ENCODE results near the gene TRAF4. TPM values are rescaled to one million over a fixed set of nuclear protein-coding genes. Genes with fewer than 3 reads are reported as not detected.

TRAF4 gene
- total and polyA plus RNA-seq, 4 donors, result 33.6 to 171 (median 112) TPM

DNA sequence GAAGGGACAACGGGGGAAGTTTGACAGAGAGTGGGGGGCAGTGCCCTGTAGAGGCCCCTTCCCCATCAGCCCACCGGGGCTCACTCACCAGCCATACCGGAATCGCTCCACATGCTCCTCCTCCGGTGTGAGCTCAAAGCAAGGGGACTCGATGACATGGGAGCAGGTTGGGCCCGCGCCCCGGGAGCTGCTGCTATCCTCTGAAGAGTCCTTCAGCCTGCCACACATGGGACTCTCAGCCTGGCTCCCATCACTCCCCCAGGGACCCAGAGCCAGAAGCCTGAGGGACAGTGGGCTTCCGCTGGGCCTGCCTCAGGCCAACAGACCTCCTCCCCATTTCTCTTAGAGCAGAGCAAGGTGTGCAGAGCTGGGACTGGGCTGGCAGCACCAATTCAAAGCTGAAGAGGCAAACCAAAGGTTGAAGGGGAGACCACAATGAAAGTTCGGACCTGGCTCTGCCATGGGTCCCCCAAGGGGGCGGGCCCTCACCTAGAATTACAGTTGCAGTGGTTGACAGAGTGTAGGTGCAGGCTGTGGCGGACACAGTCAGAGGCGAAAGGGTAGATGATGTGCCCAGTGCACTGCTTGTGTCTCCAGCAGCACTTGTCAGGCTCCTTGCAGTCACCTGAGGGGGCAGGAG lies 39.5 kb upstream of the TRAF4 start:
- H3K36me3 ChIP-seq (ENCODE audit: control insufficient read depth, insufficient read depth, low read length), result peaks cover 75% of the 10 kb centered on the region
- no peaks in the 10 kb centered on the region for H3K9me3 ChIP-seq (ENCODE audit: control insufficient read depth, insufficient read depth, low read length)
- no peak overlapping the region for H3K4me3 ChIP-seq (ENCODE audit: low read depth, low read length)
- peak overlapping the region; percentile 91 for H3K27ac ChIP-seq (ENCODE audit: low read depth, low read length)
- DNase-seq (ENCODE audit: low read depth in 4 of 6, low spot score in 6 of 6), result no peak
- WGBS (ENCODE audit: insufficient coverage), result 99% methylated on average over 12 of the region's 14 CpGs
- H3K27me3 ChIP-seq (ENCODE audit: control insufficient read depth, insufficient read depth, low read length), result no peaks in the 10 kb centered on the region
- H3K4me1 ChIP-seq (ENCODE audit: control insufficient read depth, insufficient read depth, low read length), result peaks cover 53% of the 10 kb centered on the region

GRCh38 chr17:28705074-28705659 lies 38.6 kb upstream of the TRAF4 start:
- Histone ChIP-seq H3K4me1 (ENCODE audit: control insufficient read depth, insufficient read depth, low read length) (peaks cover 61% of the 10 kb centered on the region), H3K27ac (ENCODE audit: low read depth, low read length) (no peak overlapping the region), H3K9me3 (ENCODE audit: control insufficient read depth, insufficient read depth, low read length) (no peaks in the 10 kb centered on the region), H3K36me3 (ENCODE audit: control insufficient read depth, insufficient read depth, low read length) (peaks cover 67% of the 10 kb centered on the region), H3K27me3 (ENCODE audit: control insufficient read depth, insufficient read depth, low read length) (no peaks in the 10 kb centered on the region), H3K4me3 (ENCODE audit: low read depth, low read length) (no peak overlapping the region)
- WGBS (ENCODE audit: insufficient coverage), result 81% methylated on average over 4 of the region's 5 CpGs
- DNase-seq (ENCODE audit: low read depth in 4 of 6, low spot score in 6 of 6), result no peak

DNA sequence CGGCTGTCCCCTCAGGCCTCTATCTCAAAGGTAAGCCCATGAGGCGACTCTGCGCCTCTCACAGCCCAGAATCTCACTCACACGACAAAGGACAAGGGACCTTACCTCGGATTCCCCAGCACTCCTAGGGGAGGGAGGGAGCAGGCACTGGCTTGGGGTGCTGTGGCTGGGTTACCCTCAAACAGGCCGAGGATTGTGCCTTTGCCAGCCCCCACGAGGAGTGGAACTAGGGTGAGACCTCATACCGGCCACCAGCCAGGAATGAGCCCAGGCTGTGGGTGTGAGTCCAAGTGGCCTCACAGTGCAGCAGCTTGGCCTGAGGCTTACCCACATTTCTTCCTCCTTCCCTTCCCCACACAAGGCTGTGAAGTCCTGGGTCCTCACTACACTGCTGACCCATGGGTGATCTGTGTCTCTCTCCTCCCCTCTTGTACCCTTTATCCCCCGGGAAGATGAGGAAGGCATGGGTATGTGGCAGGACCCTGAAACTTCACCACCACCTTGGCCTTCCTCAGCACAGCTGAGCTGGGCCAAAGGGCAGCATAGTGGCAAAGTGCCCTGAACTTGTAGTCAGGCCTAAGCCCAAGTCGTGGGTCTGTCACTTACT lies 38.0 kb upstream of the TRAF4 start:
- Histone ChIP-seq H3K27me3 (ENCODE audit: control insufficient read depth, insufficient read depth, low read length) (no peaks in the 10 kb centered on the region), H3K4me1 (ENCODE audit: control insufficient read depth, insufficient read depth, low read length) (peaks cover 62% of the 10 kb centered on the region), H3K27ac (ENCODE audit: low read depth, low read length) (no peak overlapping the region), H3K9me3 (ENCODE audit: control insufficient read depth, insufficient read depth, low read length) (no peaks in the 10 kb centered on the region), H3K4me3 (ENCODE audit: low read depth, low read length) (no peak overlapping the region), H3K36me3 (ENCODE audit: control insufficient read depth, insufficient read depth, low read length) (peaks cover 60% of the 10 kb centered on the region)
- WGBS (ENCODE audit: insufficient coverage), result 93% methylated on average over 5 of the region's 10 CpGs
- no peak for DNase-seq (ENCODE audit: low read depth in 4 of 6, low spot score in 6 of 6)

GRCh38 chr17:28706471-28707338 lies 37.1 kb upstream of the TRAF4 start:
- no peak overlapping the region for H3K4me3 ChIP-seq (ENCODE audit: low read depth, low read length)
- WGBS (ENCODE audit: insufficient coverage), result 13% methylated on average over 1 of the region's 7 CpGs
- DNase-seq (ENCODE audit: low read depth in 4 of 6, low spot score in 6 of 6), result no peak
- no peak overlapping the region for H3K27ac ChIP-seq (ENCODE audit: low read depth, low read length)
- H3K36me3 ChIP-seq (ENCODE audit: control insufficient read depth, insufficient read depth, low read length), result peaks cover 51% of the 10 kb centered on the region
- peaks cover 59% of the 10 kb centered on the region for H3K4me1 ChIP-seq (ENCODE audit: control insufficient read depth, insufficient read depth, low read length)
- no peaks in the 10 kb centered on the region for H3K27me3 ChIP-seq (ENCODE audit: control insufficient read depth, insufficient read depth, low read length)
- no peaks in the 10 kb centered on the region for H3K9me3 ChIP-seq (ENCODE audit: control insufficient read depth, insufficient read depth, low read length)

DNA sequence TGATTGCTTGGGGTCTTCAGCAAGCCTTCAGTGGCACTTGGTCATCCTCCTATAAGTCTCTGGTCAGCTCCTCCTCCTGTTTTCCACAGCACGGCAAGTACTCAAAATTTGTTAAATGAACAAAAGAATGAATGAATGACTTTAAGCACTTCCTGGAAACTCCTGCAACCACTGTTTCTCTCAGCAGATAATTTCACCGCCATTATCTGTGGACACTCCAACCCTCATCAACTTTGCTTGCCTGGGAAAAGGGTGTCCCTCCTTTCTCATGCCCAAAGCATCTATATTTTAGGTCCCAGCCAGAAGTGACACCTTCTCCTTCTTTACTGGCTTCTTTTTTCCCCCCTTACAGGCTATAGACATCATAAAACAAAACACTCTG lies 36.5 kb upstream of the TRAF4 start:
- DNase-seq (ENCODE audit: low read depth in 4 of 6, low spot score in 6 of 6), result no peak
- no peak overlapping the region for H3K27ac ChIP-seq (ENCODE audit: low read depth, low read length)
- H3K4me3 ChIP-seq (ENCODE audit: low read depth, low read length), result no peak overlapping the region
- H3K36me3 ChIP-seq (ENCODE audit: control insufficient read depth, insufficient read depth, low read length), result peaks cover 45% of the 10 kb centered on the region
- H3K27me3 ChIP-seq (ENCODE audit: control insufficient read depth, insufficient read depth, low read length), result no peaks in the 10 kb centered on the region
- peaks cover 59% of the 10 kb centered on the region for H3K4me1 ChIP-seq (ENCODE audit: control insufficient read depth, insufficient read depth, low read length)
- no peaks in the 10 kb centered on the region for H3K9me3 ChIP-seq (ENCODE audit: control insufficient read depth, insufficient read depth, low read length)
- WGBS (ENCODE audit: insufficient coverage), result 85% methylated on average over 1 of the region's 2 CpGs

DNA sequence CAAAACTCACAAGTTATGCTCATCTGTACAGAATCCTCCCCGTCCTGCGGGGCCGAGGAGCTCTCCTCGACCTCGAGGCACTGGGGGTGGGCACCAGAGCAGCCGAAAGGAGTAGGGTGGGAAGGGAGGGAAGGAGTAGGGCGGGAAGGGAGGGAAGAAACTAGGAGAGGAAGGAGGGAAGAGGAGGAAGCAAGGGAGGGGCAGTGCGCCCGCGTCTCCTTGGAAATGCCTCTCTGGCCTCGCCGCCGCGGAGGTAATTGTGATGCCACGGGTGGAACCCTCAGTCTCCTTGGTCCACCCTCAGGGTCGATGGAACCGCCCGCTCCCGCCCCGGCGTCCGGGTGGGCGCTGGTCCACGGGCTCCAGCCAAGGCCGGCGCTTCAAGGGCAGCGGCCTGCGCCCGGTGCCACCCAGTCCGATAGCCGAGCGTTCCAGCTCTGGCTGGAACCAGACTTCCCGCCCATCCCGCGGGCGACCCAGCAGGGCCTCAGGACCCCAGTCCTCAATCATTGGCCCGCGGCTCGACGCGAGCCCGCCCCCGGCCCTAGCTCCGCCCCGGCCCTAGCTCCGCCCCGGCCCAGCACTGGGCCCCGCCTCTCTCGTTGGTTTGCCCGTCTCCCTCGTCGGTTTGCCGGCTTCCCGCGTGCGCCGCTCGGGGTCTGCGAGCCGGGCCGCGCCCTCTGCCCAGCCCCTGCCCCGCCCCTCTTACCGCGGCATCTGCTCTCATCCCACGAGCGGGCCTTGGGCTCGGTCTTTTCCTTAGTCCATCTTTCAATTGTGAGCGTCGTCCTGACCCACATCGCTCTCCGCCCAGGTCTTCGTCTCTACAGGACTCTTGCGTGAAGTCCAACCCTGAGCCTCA lies 32.7 kb upstream of the TRAF4 start:
- Histone ChIP-seq H3K27ac (ENCODE audit: low read depth, low read length) (peak overlapping the region; percentile 98), H3K9me3 (ENCODE audit: control insufficient read depth, insufficient read depth, low read length) (no peaks in the 10 kb centered on the region), H3K4me1 (ENCODE audit: control insufficient read depth, insufficient read depth, low read length) (peaks cover 40% of the 10 kb centered on the region), H3K36me3 (ENCODE audit: control insufficient read depth, insufficient read depth, low read length) (peaks cover 32% of the 10 kb centered on the region), H3K27me3 (ENCODE audit: control insufficient read depth, insufficient read depth, low read length) (no peaks in the 10 kb centered on the region), H3K4me3 (ENCODE audit: low read depth, low read length) (peak overlapping the region; percentile 52)
- under 1% methylated on average over 72 of the region's 74 CpGs for WGBS (ENCODE audit: insufficient coverage)
- DNase-seq (ENCODE audit: low read depth in 4 of 6, low spot score in 6 of 6), result peak in 3 of 6 donors; percentile 90 to 98 (median 97)

DNA sequence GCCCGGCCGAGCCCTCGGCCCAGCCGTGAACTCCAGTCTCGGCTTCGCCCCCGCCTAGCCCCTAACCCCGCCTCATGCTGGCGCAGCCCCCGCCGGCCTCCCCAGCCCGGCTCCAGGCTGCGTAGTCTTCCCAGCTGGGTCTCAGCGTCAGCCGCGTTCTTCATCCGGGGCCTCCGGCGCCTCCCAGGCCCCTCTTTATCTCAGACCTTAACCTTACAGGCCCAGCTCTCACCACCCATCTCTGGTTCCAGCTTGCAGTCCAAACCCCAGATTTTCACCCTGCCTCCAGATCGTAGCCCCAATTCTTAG lies 32.1 kb upstream of the TRAF4 start, which contains the start of gene PROCA1:
Gene PROCA1, minus strand, starts transcription at position 166 of the 309 bp plus-strand sequence. CDS start 228 bp downstream, outside the sequence.
- H3K36me3 ChIP-seq (ENCODE audit: control insufficient read depth, insufficient read depth, low read length), result peaks cover 29% of the 10 kb centered on the region
- H3K4me1 ChIP-seq (ENCODE audit: control insufficient read depth, insufficient read depth, low read length), result peaks cover 44% of the 10 kb centered on the region
- H3K4me3 ChIP-seq (ENCODE audit: low read depth, low read length), result peak within 1 kb of the TSS; percentile 52
- 2% methylated on average over 20 of the region's 20 CpGs for WGBS (ENCODE audit: insufficient coverage)
- peaks cover 2% of the 10 kb centered on the region for H3K27me3 ChIP-seq (ENCODE audit: control insufficient read depth, insufficient read depth, low read length)
- H3K9me3 ChIP-seq (ENCODE audit: control insufficient read depth, insufficient read depth, low read length), result no peaks in the 10 kb centered on the region
- peak in 1 of 6 donors; percentile 89 for DNase-seq (ENCODE audit: low read depth in 4 of 6, low spot score in 6 of 6)
- H3K27ac ChIP-seq (ENCODE audit: low read depth, low read length), result peak within 1 kb of the TSS; percentile 98

GRCh38 chr17:28712032-28712704 lies 31.6 kb upstream of the TRAF4 start:
- 32% methylated on average over 22 of the region's 34 CpGs for WGBS (ENCODE audit: insufficient coverage)
- Histone ChIP-seq H3K27me3 (ENCODE audit: control insufficient read depth, insufficient read depth, low read length) (peaks cover 5% of the 10 kb centered on the region), H3K4me3 (ENCODE audit: low read depth, low read length) (peak overlapping the region; percentile 52), H3K27ac (ENCODE audit: low read depth, low read length) (peak overlapping the region; percentile 98), H3K9me3 (ENCODE audit: control insufficient read depth, insufficient read depth, low read length) (no peaks in the 10 kb centered on the region), H3K4me1 (ENCODE audit: control insufficient read depth, insufficient read depth, low read length) (peaks cover 49% of the 10 kb centered on the region), H3K36me3 (ENCODE audit: control insufficient read depth, insufficient read depth, low read length) (peaks cover 25% of the 10 kb centered on the region)
- DNase-seq (ENCODE audit: low read depth in 4 of 6, low spot score in 6 of 6), result no peak
